DOHH2 (cell line): ENCODE measurements around the gene KCNA5.

ENCODE experiments used
- H3F3A ChIP-seq: fragments of 200-600 bp; sonication (generic), shearing (Covaris generic); 2 replicates; pipeline ENCODE4 v1.6.0; 2016; ENCODE audit warnings: antibody characterized with exemption, mild to moderate bottlenecking; ENCODE audit not compliant: control insufficient read depth, insufficient read depth
- H3K27ac ChIP-seq: fragments of 200-600 bp; sonication (generic); 2 replicates; pipeline ENCODE4 v1.5.1; 2014; ENCODE audit warnings: low read depth, mild to moderate bottlenecking, low read length, moderate library complexity
- H3K27me3 ChIP-seq: fragments of 200-600 bp; sonication (generic); 2 replicates; pipeline ENCODE4 v1.6.1; 2014; ENCODE audit warnings: mild to moderate bottlenecking, low read length, mixed read lengths; ENCODE audit not compliant: control insufficient read depth
- H3K36me3 ChIP-seq: fragments of 200-600 bp; sonication (generic); 2 replicates; pipeline ENCODE4 v1.6.1; 2014; ENCODE audit warnings: mild to moderate bottlenecking, low read length, moderate library complexity, mixed read lengths; ENCODE audit not compliant: control insufficient read depth
- H3K4me1 ChIP-seq: fragments of 200-600 bp; sonication (generic); 2 replicates; pipeline ENCODE4 v1.6.1; 2014; ENCODE audit warnings: mild to moderate bottlenecking, low read length, mixed read lengths; ENCODE audit not compliant: control insufficient read depth
- H3K4me2 ChIP-seq: fragments of 200-600 bp; sonication (generic); 2 replicates; pipeline ENCODE4 v1.6.0; 2014; ENCODE audit warnings: mild to moderate bottlenecking, low read length, moderate library complexity
- H3K4me3 ChIP-seq: fragments of 200-600 bp; sonication (generic); 2 replicates; pipeline ENCODE4 v1.5.1; 2014; ENCODE audit warnings: mild to moderate bottlenecking, low read length, mixed read lengths
- H3K79me2 ChIP-seq: fragments of 200-600 bp; sonication (generic); 2 replicates; pipeline ENCODE4 v1.6.1; 2014; ENCODE audit warnings: mild to moderate bottlenecking, low read length, mixed read lengths; ENCODE audit not compliant: control insufficient read depth
- H3K9me2 ChIP-seq: fragments of 200-600 bp; sonication (generic); replicated peaks from 2 replicates; pipeline ENCODE4 v1.6.1; 2014; ENCODE audit warnings: mild to moderate bottlenecking, low read length, mixed read lengths; ENCODE audit not compliant: control insufficient read depth
- H3K9me3 ChIP-seq: fragments of 200-600 bp; sonication (generic); 2 replicates; pipeline ENCODE4 v1.6.1; 2014; ENCODE audit warnings: antibody characterized with exemption, low read length, mixed read lengths; ENCODE audit not compliant: control insufficient read depth, insufficient read depth
- H4K20me1 ChIP-seq: fragments of 200-600 bp; sonication (generic); 2 replicates; pipeline ENCODE4 v1.6.0; 2014; ENCODE audit warnings: low read depth, mild to moderate bottlenecking, antibody characterized with exemption, low read length, moderate library complexity; ENCODE audit not compliant: control insufficient read depth, insufficient read depth
- CTCF ChIP-seq: fragments of 200-600 bp; sonication (generic); IDR thresholded peaks from one replicate; pipeline ENCODE4 v1.5.1; 2014; ENCODE audit warnings: antibody characterized with exemption, mild to moderate bottlenecking, low read depth, low read length; ENCODE audit not compliant: poor library complexity, severe bottlenecking
- EZH2phosphoT487 ChIP-seq: fragments of 200-600 bp; sonication (generic); IDR thresholded peaks from 2 replicates; pipeline ENCODE4 v1.6.1; 2017; ENCODE audit warnings: borderline replicate concordance, mild to moderate bottlenecking, antibody characterized with exemption, low read length, moderate library complexity, mixed read lengths

Gene KCNA5

DNA sequence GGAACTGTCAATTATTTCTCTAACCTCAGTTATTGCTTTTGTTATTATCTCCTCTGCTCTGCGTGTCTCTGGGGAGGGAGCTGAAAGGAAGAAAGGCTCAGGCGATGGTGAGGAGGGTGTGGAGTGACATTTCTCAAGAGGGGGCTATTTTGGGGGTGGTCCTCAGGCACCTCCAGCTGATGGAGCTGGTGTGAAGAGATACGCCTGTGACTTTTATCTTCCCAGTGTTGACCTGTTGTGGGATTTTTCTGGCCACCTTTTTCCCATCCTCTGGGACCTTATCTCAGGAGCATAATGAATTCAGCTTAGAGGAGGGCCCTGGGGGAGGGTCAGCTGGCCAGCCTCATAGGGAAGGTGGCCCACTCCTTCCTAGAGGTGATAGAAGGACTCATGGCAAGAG is 26.4 kb downstream of the KCNA5 start:
- H3K36me3 ChIP-seq, result no peaks in the 10 kb centered on the region
- H3K27me3 ChIP-seq, result 0 out of 2 replicates have a peak, but pooled peaks cover 8% of the 10 kb centered on the region
- no peaks in the 10 kb centered on the region for H3K9me3 ChIP-seq
- H3K79me2 ChIP-seq, result no peaks in the 10 kb centered on the region
- no peaks in the 10 kb centered on the region for H3F3A ChIP-seq
- no peaks in the 10 kb centered on the region for H4K20me1 ChIP-seq
- no peak for TF ChIP-seq CTCF
- no peak for TF ChIP-seq EZH2phosphoT487
- H3K27ac ChIP-seq, result no peak overlapping the region
- no peaks in the 10 kb centered on the region for H3K4me1 ChIP-seq
- no peaks in the 10 kb centered on the region for H3K9me2 ChIP-seq
- H3K4me3 ChIP-seq, result no peak overlapping the region
- H3K4me2 ChIP-seq, result no peak overlapping the region

- H3K4me2 ChIP-seq, result no peak overlapping the region
- no peaks in the 10 kb centered on the region for H3F3A ChIP-seq
- H4K20me1 ChIP-seq, result no peaks in the 10 kb centered on the region
- H3K4me3 ChIP-seq, result no peak overlapping the region
- 0 out of 2 replicates have a peak, but pooled peaks cover 5% of the 10 kb centered on the region for H3K27me3 ChIP-seq
- no peaks in the 10 kb centered on the region for H3K36me3 ChIP-seq
- H3K27ac ChIP-seq, result no peak overlapping the region
- no peaks in the 10 kb centered on the region for H3K79me2 ChIP-seq
- no peaks in the 10 kb centered on the region for H3K9me2 ChIP-seq
- TF ChIP-seq CTCF, result no peak
- TF ChIP-seq EZH2phosphoT487, result no peak
- no peaks in the 10 kb centered on the region for H3K9me3 ChIP-seq
- H3K4me1 ChIP-seq, result no peaks in the 10 kb centered on the region
These were observed 27.8 kb downstream of the KCNA5 start for GRCh38 chr12:5071496-5071895.

DNA sequence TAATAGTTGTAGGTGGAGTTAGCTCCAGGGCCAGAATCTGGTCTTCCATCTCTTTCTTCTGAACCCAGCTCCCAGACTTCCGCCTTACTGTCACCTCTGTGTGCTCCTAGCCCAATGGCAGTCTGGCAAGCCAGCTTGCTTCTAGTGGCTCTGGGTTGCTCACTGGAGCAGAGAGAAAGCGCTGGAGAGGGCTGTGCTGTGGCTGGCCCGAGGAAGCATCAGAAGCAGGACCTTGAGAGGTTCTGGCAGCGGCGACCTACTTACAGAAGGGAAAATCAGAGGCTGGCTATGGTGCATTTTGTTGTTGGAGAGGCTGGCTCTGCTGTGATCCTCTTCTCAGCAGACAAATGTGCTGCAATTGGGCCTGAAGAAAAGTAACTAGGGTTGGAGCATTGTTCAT is 28.6 kb downstream of the KCNA5 start:
- Histone ChIP-seq H3K27me3 (peaks cover 9% of the 10 kb centered on the region; the same call in 1 of the 2 replicates), H4K20me1 (no peaks in the 10 kb centered on the region), H3K9me3 (no peaks in the 10 kb centered on the region), H3K9me2 (no peaks in the 10 kb centered on the region), H3K4me3 (no peak overlapping the region), H3K36me3 (no peaks in the 10 kb centered on the region), H3K79me2 (no peaks in the 10 kb centered on the region), H3K27ac (no peak overlapping the region), H3K4me1 (no peaks in the 10 kb centered on the region), H3K4me2 (no peak overlapping the region), H3F3A (no peaks in the 10 kb centered on the region)
- no peak for TF ChIP-seq EZH2phosphoT487
- TF ChIP-seq CTCF, result no peak
